B cell (primary cell): ENCODE data around the gene APP. TPM values are rescaled to one million over a fixed set of nuclear protein-coding genes. Genes with fewer than 3 reads are reported as not detected.

Experiments
- ATAC-seq: fragments of 200-7000 bp; cut with Tn5 transposase; one replicate; pipeline ENCODE4 v1.10.0; 2021; ENCODE audit warnings: low read depth, mild to moderate bottlenecking, moderate number of reproducible peaks, moderate library complexity
- CTCF ChIA-PET: fragments of 350-600 bp; sonication (Branson Sonifier 250); formaldehyde crosslinking; loops from one replicate; lab custom pipeline; 2021; ENCODE audit warnings: antibody characterized with exemption, inconsistent platforms; lab: Charles Lee
- POLR2A ChIA-PET: fragments of 350-600 bp; sonication (Branson Sonifier 250); formaldehyde crosslinking; loops from one replicate; lab custom pipeline; 2021; ENCODE audit warnings: antibody characterized with exemption; lab: Charles Lee
- DNase-seq: peaks from one replicate; pipeline ENCODE4 v3.0.0; 2013
- H2AFZ ChIP-seq: 2 replicates; pipeline ENCODE4 v1.6.1; 2012; ENCODE audit warnings: mild to moderate bottlenecking, low read depth, low read length; ENCODE audit not compliant: insufficient read depth, poor library complexity, severe bottlenecking
- H3K27ac ChIP-seq, 2 donors: 1 replicate in 1 of 2; 2 replicates in 1 of 2; pipeline ENCODE4 v1.5.1; 2012 to 2013; ENCODE audit warnings: low read length in 2 of 2, mild to moderate bottlenecking in 2 of 2, moderate library complexity in 1 of 2
- H3K27me3 ChIP-seq, 4 experiments: fragments of 200-600 bp in 1 of 4; sonication (generic) in 1 of 4; replicated peaks in 1 of 4; 1 replicate in 2 of 4; 2 replicates in 2 of 4; pipeline versions ENCODE4 v1.6.1 to v1.7.0; 2013 to 2016; ENCODE audit warnings: low read length in 3 of 4, mild to moderate bottlenecking in 2 of 4, mixed read lengths in 1 of 4, moderate library complexity in 1 of 4; ENCODE audit not compliant: insufficient read depth in 4 of 4, control insufficient read depth in 3 of 4; ENCODE audit errors: control extremely low read depth in 1 of 4
- H3K36me3 ChIP-seq, 2 experiments: replicated peaks in 1 of 2; 1 replicate in 1 of 2; 2 replicates in 1 of 2; pipeline versions ENCODE4 v1.6.1 to v1.7.1; 2013; ENCODE audit warnings: low read length in 1 of 2; ENCODE audit not compliant: insufficient read depth in 2 of 2, control insufficient read depth in 1 of 2; ENCODE audit errors: control extremely low read depth in 1 of 2, extremely low read depth in 1 of 2
- H3K4me1 ChIP-seq, 2 donors: fragments of 200-600 bp in 1 of 2; sonication (generic) in 1 of 2; 1 replicate in 1 of 2; 2 replicates in 1 of 2; pipeline versions ENCODE4 v1.5.1 to v1.6.1; 2013 to 2017; ENCODE audit warnings: low read length in 2 of 2; ENCODE audit not compliant: control insufficient read depth in 2 of 2, insufficient read depth in 2 of 2
- H3K4me2 ChIP-seq: replicated peaks from 2 replicates; pipeline ENCODE3; 2012; ENCODE audit warnings: mild to moderate bottlenecking, low read depth, low read length; ENCODE audit not compliant: poor library complexity, severe bottlenecking
- H3K4me3 ChIP-seq, 5 experiments: fragments of 200-600 bp in 1 of 5; sonication (generic) in 1 of 5; 1 replicate in 3 of 5; 2 replicates in 2 of 5; pipeline versions ENCODE4 v1.5.1 to v1.7.0; 2011 to 2016; ENCODE audit warnings: low read length in 4 of 5, mild to moderate bottlenecking in 4 of 5, low read depth in 2 of 5, control low read depth in 1 of 5, moderate library complexity in 1 of 5; ENCODE audit not compliant: insufficient read depth in 1 of 5; ENCODE audit errors: control extremely low read depth in 1 of 5, extremely low read depth in 1 of 5
- H3K79me2 ChIP-seq: fragments of 200-600 bp; sonication (generic); one replicate; pipeline ENCODE4 v1.6.0; 2016; ENCODE audit warnings: low read length; ENCODE audit not compliant: control insufficient read depth, insufficient read depth
- H3K9ac ChIP-seq: fragments of 200-600 bp; sonication (generic); 2 replicates; pipeline ENCODE4 v1.6.1; 2017; ENCODE audit warnings: mild to moderate bottlenecking, low read length, moderate library complexity
- H3K9me3 ChIP-seq, 3 donors: one replicate each; pipeline versions ENCODE4 v1.6.1 to v1.7.1; 2013; ENCODE audit warnings: low read length in 2 of 3; ENCODE audit not compliant: control insufficient read depth in 2 of 3, insufficient read depth in 1 of 3; ENCODE audit errors: control extremely low read depth in 1 of 3
- H4K20me1 ChIP-seq: 2 replicates; pipeline ENCODE4 v1.6.0; 2012; ENCODE audit warnings: mild to moderate bottlenecking, low read length; ENCODE audit not compliant: insufficient read depth, control insufficient read depth, poor library complexity, severe bottlenecking
- H3K27ac Mint-ChIP-seq: one replicate; pipeline ENCODE4 v1.8.0; 2021; ENCODE audit warnings: mixed read lengths
- H3K27me3 Mint-ChIP-seq: one replicate; pipeline ENCODE4 v1.8.0; 2021; ENCODE audit warnings: mixed read lengths
- H3K4me1 Mint-ChIP-seq: one replicate; pipeline ENCODE4 v1.8.0; 2021; ENCODE audit warnings: mixed read lengths
- H3K4me3 Mint-ChIP-seq: one replicate; pipeline ENCODE4 v1.8.0; 2021; ENCODE audit warnings: mixed read lengths
- H3K9me3 Mint-ChIP-seq: one replicate; pipeline ENCODE4 v1.8.0; 2022; ENCODE audit warnings: mixed read lengths; ENCODE audit not compliant: insufficient read depth
- EZH2 ChIP-seq: IDR thresholded peaks from 2 replicates; pipeline ENCODE4 v1.6.1; 2012; ENCODE audit warnings: borderline replicate concordance, low read depth, mild to moderate bottlenecking, moderate library complexity, low read length; ENCODE audit not compliant: insufficient read depth, poor library complexity, severe bottlenecking
- WGBS: methylation state at CpG from one replicate; pipeline ENCODE4 v1.1.5; 2013; ENCODE audit warnings: missing lambda C conversion rate; ENCODE audit not compliant: insufficient coverage; 5-methylcytosine and 5-hydroxymethylcytosine counted together
- intact Hi-C: fragments of 100-400 bp; cut with micrococcal nuclease; formaldehyde crosslinking; loops from one replicate; pipeline ENCODE4 v1.10.0; 2022
- polyA plus RNA-seq: library from polyadenylated mRNA; depleted of rRNA; stranded (reverse); fragments of >200 nt; gene quantifications from 2 replicates; pipeline ENCODE4 v1.2.3, GENCODE V29; 2012
- total RNA-seq, 2 donors: library from RNA; stranded (reverse); fragments of 120-200 nt in 1 of 2; gene quantifications; 1 replicate in 1 of 2; 2 replicates in 1 of 2; pipeline versions ENCODE4 v1.2.3 to v1.2.4, GENCODE V29; 2013 to 2022
- TF ChIP-seq, protein P1 (sequence below): fragments of 200-600 bp; IDR thresholded peaks from one replicate; pipeline ENCODE4 v1.8.0; 2022; ENCODE audit warnings: antibody characterized with exemption, mild to moderate bottlenecking

Gene APP
- total and polyA plus RNA-seq, 2 donors (not counting 1 experiment from before 2014, with no cell fraction given), result 28.3 to 34.7 TPM

DNA sequence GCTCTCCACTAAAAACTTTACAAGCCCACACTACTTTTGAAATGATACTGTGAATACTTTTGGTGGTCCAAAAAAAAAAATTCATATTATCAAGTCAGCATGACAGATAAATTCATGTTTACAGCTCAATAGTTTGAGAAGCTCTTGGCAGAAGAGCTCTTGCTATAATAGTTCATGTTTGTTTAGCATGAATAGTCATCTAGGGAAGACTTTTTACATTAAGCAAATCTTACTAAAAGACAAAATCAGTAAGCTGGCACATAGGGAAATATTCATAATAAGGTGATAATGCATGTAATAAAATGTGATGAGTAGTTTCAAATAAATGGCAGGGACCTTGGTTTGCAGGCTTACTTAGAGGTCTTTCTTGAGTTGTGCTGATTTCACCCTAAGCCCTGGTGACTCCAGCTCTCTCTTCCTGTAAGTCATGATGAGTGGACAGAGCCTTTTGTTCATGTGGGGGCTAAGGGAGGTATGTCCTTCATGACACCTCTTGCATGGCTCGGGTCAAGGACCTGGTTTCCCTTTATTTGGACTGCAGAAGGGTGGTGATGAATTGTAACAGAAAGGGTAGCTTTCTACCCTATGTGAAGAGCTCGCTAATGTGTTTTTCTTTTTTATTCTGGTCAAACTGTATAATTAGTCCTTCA is 269.1 kb downstream of the APP start:
- no peak overlapping the region for H3K4me3 ChIP-seq
- H3K36me3 ChIP-seq, result no peaks in the 10 kb centered on the region
- no peak overlapping the region for H2AFZ ChIP-seq
- H3K79me2 ChIP-seq, result no peaks in the 10 kb centered on the region
- no peaks in the 10 kb centered on the region for H3K27me3 Mint-ChIP-seq
- no peaks in the 10 kb centered on the region for H3K27me3 ChIP-seq
- H3K9ac ChIP-seq, result no peak overlapping the region
- no peak overlapping the region for H3K4me2 ChIP-seq
- no peaks in the 10 kb centered on the region for H3K9me3 Mint-ChIP-seq
- no peak overlapping the region for H3K27ac ChIP-seq
- peaks cover 8% of the 10 kb centered on the region for H3K4me1 Mint-ChIP-seq
- ATAC-seq (no peak), DNase-seq (no peak)
- intact Hi-C loops, result loop anchor here (5.0 kb wide), 1 partner anchor 66 kb away; no protein-coding TSS in a partner anchor
- peaks cover 9% of the 10 kb centered on the region in 2 donors for H3K4me1 ChIP-seq
- H3K27ac Mint-ChIP-seq, result no peak overlapping the region
- no peaks in the 10 kb centered on the region for H4K20me1 ChIP-seq
- POLR2A ChIA-PET, result no interaction called here
- WGBS, result no CpG with 5 or more reads among the region's 2 CpGs
- no peak overlapping the region for H3K4me3 Mint-ChIP-seq
- no peak for TF ChIP-seq EZH2
- TF ChIP-seq, protein P1, sequence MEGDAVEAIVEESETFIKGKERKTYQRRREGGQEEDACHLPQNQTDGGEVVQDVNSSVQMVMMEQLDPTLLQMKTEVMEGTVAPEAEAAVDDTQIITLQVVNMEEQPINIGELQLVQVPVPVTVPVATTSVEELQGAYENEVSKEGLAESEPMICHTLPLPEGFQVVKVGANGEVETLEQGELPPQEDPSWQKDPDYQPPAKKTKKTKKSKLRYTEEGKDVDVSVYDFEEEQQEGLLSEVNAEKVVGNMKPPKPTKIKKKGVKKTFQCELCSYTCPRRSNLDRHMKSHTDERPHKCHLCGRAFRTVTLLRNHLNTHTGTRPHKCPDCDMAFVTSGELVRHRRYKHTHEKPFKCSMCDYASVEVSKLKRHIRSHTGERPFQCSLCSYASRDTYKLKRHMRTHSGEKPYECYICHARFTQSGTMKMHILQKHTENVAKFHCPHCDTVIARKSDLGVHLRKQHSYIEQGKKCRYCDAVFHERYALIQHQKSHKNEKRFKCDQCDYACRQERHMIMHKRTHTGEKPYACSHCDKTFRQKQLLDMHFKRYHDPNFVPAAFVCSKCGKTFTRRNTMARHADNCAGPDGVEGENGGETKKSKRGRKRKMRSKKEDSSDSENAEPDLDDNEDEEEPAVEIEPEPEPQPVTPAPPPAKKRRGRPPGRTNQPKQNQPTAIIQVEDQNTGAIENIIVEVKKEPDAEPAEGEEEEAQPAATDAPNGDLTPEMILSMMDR, result no peak
- no peaks in the 10 kb centered on the region for H3K9me3 ChIP-seq
- CTCF ChIA-PET, result interaction anchor here (0.7 to 1.4 kb wide), 3 partner anchors 34 to 86 kb away, joined by 3 to 4 read pairs (median 3); no protein-coding TSS in a partner anchor

DNA sequence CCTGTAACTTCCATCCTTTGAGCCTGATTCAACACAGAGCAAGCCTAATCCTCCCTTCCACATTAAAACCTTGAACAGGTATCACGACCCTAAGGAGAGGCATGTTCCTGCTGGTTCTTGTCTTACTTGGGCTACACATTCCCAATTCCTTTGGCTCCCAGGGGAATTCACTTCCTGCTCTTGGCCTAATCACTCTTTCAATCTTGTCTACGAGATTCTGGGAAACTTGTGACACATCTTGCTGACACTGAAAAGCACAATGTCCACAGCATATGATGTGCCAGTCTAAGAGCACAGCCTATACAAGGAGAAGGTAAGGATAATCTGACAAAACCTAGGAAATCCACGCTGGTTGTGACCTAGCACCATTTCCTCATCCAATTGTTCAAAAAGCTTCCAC is 271.9 kb downstream of the APP start:
- CTCF ChIA-PET, result interaction anchor here (1.0 to 1.1 kb wide), 2 partner anchors 69 to 272 kb away, joined by 3 to 5 read pairs; partner anchors contain the start of gene APP
- intact Hi-C loops, result loop anchor here (5.0 kb wide), 1 partner anchor 819 kb away; no protein-coding TSS in a partner anchor
- Mint-ChIP-seq H3K9me3 (no peaks in the 10 kb centered on the region), H3K4me3 (no peak overlapping the region), H3K27me3 (no peaks in the 10 kb centered on the region), H3K27ac (no peak overlapping the region), H3K4me1 (peaks cover 7% of the 10 kb centered on the region)
- POLR2A ChIA-PET, result no interaction called here
- Histone ChIP-seq H3K79me2 (no peaks in the 10 kb centered on the region), H3K9me3 (no peaks in the 10 kb centered on the region), H2AFZ (no peak overlapping the region), H3K9ac (no peak overlapping the region), H3K27ac (no peak overlapping the region), H3K4me2 (no peak overlapping the region), H3K4me3 (no peak overlapping the region), H3K36me3 (no peaks in the 10 kb centered on the region), H3K4me1 (peaks cover 4% of the 10 kb centered on the region in 2 donors), H4K20me1 (no peaks in the 10 kb centered on the region), H3K27me3 (no peaks in the 10 kb centered on the region)
- no peak for DNase-seq
- no peak for ATAC-seq
- WGBS, result 77% methylated on average over 3 of the region's 3 CpGs
- TF ChIP-seq EZH2, result no peak
- TF ChIP-seq, protein P1, result no peak
